ENCODE data around the gene PUSL1. TPM values are rescaled to one million over a fixed set of nuclear protein-coding genes. Genes with fewer than 3 reads are reported as not detected.

PUSL1 gene
- total RNA-seq, 1 experiment from 2014 or later, result 24.7 TPM

GRCh38 chr1:1295154-1295923 is 13.1 kb upstream of the PUSL1 start:
- DNase-seq (ENCODE audit: low spot score), result no peak

- no peak for DNase-seq (ENCODE audit: low spot score)
Observed at GRCh38 chr1:1296070-1297061, 12.0 kb upstream of the PUSL1 start.

DNA sequence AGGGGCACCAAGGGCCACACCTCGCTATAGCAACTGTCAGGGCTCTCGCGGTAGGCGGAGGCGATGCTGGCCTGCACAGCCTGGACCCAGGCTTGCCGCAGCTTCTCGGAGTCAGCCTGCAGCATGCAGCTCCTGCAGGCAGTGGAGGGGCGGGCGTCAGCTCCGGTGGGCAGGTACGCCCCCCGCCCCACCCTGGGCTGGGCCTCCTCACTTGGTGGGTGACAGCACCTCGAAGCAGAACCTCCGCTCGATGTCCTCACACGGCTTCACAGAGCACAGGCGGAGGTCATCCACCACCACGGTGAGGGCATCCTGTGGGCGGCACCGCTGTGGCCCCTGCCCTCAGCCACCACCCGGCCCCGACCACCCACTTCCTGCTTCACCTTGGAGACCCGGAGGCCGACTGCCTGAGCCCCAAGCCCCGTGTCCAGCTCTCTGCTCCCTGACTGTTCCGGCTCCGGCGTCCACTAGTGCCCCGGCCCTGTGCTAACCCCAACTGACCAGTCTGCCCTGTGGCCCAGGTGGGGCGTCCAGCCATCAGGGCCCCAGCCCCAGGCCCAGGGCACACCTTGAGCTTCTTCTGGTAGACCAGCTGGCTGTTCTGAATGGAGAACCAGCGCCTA is 10.5 kb upstream of the PUSL1 start:
- DNase-seq (ENCODE audit: low spot score), result no peak

GRCh38 chr1:1298861-1299685 is 9.3 kb upstream of the PUSL1 start:
- no peak for DNase-seq (ENCODE audit: low spot score)

DNA sequence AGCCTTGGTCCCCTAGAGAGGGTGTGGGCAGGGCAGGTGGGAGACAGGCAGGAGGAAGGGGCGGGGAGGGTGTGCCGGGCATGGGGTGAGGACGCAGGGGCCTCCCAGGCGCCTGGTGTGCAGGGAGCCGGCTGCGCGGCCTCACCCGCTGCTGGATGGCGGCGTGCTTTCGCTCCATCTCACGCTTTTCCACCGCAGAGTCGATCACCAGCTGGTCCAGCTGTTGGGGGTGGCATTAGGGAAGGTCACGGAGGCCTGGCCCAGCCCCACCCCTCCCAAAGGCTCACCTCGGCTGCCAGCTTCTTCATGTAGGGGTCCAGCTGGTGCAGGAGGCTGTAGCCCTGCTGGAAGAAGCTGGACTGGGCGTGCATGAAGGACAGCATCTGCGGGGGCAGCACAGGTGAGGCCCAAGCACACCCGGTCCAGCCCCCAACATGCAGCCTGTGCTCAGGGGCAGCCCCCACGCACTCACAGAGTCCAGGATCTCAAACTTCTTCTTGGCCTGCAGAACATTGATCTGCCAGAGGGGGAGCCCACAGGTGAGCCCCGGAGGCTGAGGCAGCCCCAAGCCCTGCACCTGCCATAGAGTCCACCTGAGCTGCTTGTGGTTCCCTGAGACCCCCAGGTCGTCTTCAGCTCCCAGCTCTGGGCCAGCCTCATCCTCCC is 8.6 kb upstream of the PUSL1 start:
- DNase-seq (ENCODE audit: low spot score), result no peak

- DNase-seq (ENCODE audit: low spot score), result no peak
Observed at GRCh38 chr1:1300352-1300739, 8.1 kb upstream of the PUSL1 start.

GRCh38 chr1:1302006-1302430 is 6.4 kb upstream of the PUSL1 start:
- DNase-seq (ENCODE audit: low spot score), result no peak

- DNase-seq (ENCODE audit: low spot score), result no peak
Observed at GRCh38 chr1:1302951-1303509, 5.4 kb upstream of the PUSL1 start.

DNA sequence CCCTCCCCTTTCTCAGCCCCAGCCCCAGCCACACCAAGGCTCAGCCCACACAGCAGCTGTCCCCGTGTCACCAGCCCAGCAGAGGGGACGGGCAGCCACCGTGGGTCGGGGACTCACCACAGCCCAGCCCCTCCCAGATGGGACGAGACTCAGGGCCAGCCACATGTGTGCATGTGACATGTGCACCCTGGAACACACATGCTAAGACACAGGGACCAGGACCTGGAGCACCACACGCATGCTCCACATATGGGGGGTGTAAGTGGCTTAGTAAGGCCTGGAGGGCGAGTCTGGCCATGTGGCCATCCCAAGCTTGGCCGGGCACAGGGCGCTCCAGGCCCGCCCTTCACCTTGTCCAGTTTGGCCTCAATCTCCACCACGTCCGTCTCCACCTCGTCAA is 4.7 kb upstream of the PUSL1 start:
- DNase-seq (ENCODE audit: low spot score), result no peak

- DNase-seq (ENCODE audit: low spot score), result peak; percentile 71
Observed at GRCh38 chr1:1304331-1305299, 3.8 kb upstream of the PUSL1 start.

DNA sequence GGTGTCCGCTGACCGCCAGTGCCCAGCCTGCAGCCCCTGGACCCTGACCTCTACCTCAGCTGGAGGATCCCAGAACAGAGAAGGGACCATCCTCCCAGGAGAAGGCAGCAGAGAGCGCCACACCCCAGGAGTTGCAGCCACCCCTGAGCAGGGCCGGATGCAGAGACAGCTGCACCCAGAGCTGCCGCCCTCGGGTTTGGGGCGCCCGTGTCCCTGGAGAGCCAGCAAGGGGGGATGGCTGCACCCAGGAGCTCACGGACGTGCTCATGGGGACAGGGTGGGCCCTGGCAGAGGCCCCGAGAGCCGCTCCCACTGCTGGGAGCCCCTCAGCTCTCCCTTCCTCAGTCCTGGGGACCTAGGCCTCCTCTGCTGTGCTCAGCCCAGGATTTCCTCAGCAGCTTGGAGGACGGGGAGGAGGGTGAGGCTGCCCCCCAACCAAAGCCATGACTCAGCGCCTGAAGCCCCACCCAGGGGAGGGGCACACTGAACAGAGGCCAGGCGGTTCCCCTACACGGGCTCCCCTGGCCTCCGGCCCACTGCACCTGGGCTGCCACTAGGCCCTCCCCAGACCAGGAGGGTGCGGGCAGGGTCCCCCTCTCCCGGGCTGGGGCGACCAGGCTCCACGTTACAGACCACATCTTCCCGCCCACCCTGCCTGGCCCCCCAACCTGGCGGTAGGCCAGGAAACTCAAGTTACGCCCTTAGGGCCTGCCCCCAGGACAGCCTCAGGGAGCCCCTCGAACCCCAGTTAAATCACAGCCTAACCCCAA is 2.9 kb upstream of the PUSL1 start:
- peak; percentile 87 for DNase-seq (ENCODE audit: low spot score)

DNA sequence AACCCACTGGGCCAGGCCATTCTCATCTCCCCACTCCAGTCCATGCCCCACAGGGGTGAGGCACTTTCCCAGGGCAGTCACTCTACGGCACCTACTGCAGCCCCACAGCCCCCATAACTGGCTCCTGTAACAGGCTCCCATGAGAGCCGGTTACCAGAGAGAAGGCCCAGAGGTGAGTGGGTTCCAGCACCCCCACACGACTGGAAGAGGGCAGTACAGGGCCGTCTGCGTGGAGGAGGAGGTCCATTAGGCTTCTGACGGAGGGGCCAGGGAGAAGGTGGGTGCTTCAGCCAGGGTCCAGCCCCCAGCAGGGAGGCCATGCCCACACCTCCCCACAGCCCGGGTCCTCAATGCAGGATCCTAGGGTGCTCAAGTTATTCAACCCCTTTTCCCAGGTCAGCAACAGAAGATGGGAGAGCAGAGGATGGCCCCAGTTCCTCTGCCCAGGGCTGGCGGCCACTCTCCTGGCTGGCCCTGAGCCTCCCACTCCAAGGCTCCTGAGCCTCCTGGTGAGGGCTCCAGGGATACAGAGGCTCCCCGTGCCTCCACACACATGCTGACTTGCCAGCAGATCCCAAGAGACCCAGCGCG is 2.2 kb upstream of the PUSL1 start:
- DNase-seq (ENCODE audit: low spot score), result no peak

- DNase-seq (ENCODE audit: low spot score), result no peak
Observed at GRCh38 chr1:1306661-1307260, 1.6 kb upstream of the PUSL1 start.

- no peak for DNase-seq (ENCODE audit: low spot score)
Observed at GRCh38 chr1:1307261-1307922, 1.0 kb upstream of the PUSL1 start.

- no peak for DNase-seq (ENCODE audit: low spot score)
Observed at GRCh38 chr1:1308756-1309250, 406 bp downstream of the PUSL1 start.

GRCh38 chr1:1309251-1310108 is 1.1 kb downstream of the PUSL1 start:
- DNase-seq (ENCODE audit: low spot score), result no peak
